IMR-90 (cell line): ENCODE results near the gene CSNK2A2. TPM values are rescaled to one million over a fixed set of nuclear protein-coding genes. Genes with fewer than 3 reads are reported as not detected.

Experiments used
- ATAC-seq: fragments of 200-7000 bp; cut with Tn5 transposase; 2 replicates; pipeline ENCODE4 v1.9.1; 2020; ENCODE audit warnings: low read depth, mild to moderate bottlenecking, moderate library complexity
- BruUV-seq: library from RNA; stranded (reverse); fragments of 400-500 nt; replicated peaks from 2 replicates; lab custom pipeline; 2021; lab: Mats Ljungman, UMichigan
- CTCF ChIA-PET: fragments of 300-600 bp; formaldehyde crosslinking; extraction: SDS; loops from one replicate; lab custom pipeline; 2021; ENCODE audit warnings: antibody characterized with exemption; lab: Yijun Ruan, JAX
- POLR2A ChIA-PET: fragments of 300-600 bp; sonication (Branson Sonifier 250); formaldehyde crosslinking; loops from one replicate; lab custom pipeline; 2022; ENCODE audit warnings: antibody characterized with exemption; ENCODE audit not compliant: unreplicated experiment; lab: Charles Lee
- DNase-seq: peaks from one replicate; pipeline ENCODE4 v3.0.0; 2013
- H2AFZ ChIP-seq: replicated peaks from 2 replicates; pipeline ENCODE3; 2013; ENCODE audit warnings: low read length, mild to moderate bottlenecking; ENCODE audit not compliant: poor library complexity
- H2AK5ac ChIP-seq: 2 replicates; pipeline ENCODE4 v1.6.1; 2013; ENCODE audit warnings: low read depth, low read length, inconsistent platforms
- H2AK9ac ChIP-seq: replicated peaks from 2 replicates; pipeline ENCODE3; 2013; ENCODE audit warnings: mild to moderate bottlenecking, low read depth, low read length, moderate library complexity; ENCODE audit not compliant: poor library complexity
- H2BK120ac ChIP-seq: 2 replicates; pipeline ENCODE4 v1.6.1; 2013; ENCODE audit warnings: low read depth, low read length, inconsistent platforms
- H2BK15ac ChIP-seq: 3 replicates; pipeline ENCODE4 v1.6.1; 2013; ENCODE audit warnings: low read depth, low read length, inconsistent platforms
- H2BK20ac ChIP-seq: 2 replicates; pipeline ENCODE4 v1.6.1; 2013; ENCODE audit warnings: low read depth, mild to moderate bottlenecking, inconsistent platforms, low read length, moderate library complexity
- H2BK5ac ChIP-seq: 2 replicates; pipeline ENCODE4 v1.6.1; 2013; ENCODE audit warnings: mild to moderate bottlenecking, low read depth, low read length, inconsistent platforms; ENCODE audit not compliant: poor library complexity, severe bottlenecking
- H3K14ac ChIP-seq: replicated peaks from 2 replicates; pipeline ENCODE4 v1.6.1; 2013; ENCODE audit warnings: low read depth, low read length, inconsistent platforms
- H3K18ac ChIP-seq: 2 replicates; pipeline ENCODE4 v1.6.1; 2013; ENCODE audit warnings: low read depth, low read length, control low read depth
- H3K23ac ChIP-seq: 2 replicates; pipeline ENCODE4 v1.6.1; 2013; ENCODE audit warnings: low read depth, low read length, inconsistent platforms
- H3K27ac ChIP-seq: 2 replicates; pipeline ENCODE4 v1.5.1; 2013; ENCODE audit warnings: mild to moderate bottlenecking, control low read depth, low read length; ENCODE audit not compliant: insufficient read depth
- H3K27me3 ChIP-seq: 2 replicates; pipeline ENCODE4 v1.6.1; 2013; ENCODE audit warnings: low read length; ENCODE audit not compliant: control insufficient read depth, insufficient read depth
- H3K36me3 ChIP-seq: 2 replicates; pipeline ENCODE4 v1.6.1; 2013; ENCODE audit warnings: low read length, mixed read lengths; ENCODE audit not compliant: control insufficient read depth, insufficient read depth
- H3K4ac ChIP-seq: 2 replicates; pipeline ENCODE4 v1.6.1; 2013; ENCODE audit warnings: low read depth, low read length, inconsistent platforms
- H3K4me1 ChIP-seq: 2 replicates; pipeline ENCODE4 v1.6.1; 2013; ENCODE audit warnings: low read length, mixed read lengths; ENCODE audit not compliant: control insufficient read depth, insufficient read depth
- H3K4me2 ChIP-seq: 2 replicates; pipeline ENCODE4 v1.6.1; 2013; ENCODE audit warnings: low read depth, mild to moderate bottlenecking, control low read depth, low read length, moderate library complexity
- H3K4me3 ChIP-seq: 2 replicates; pipeline ENCODE4 v1.5.1; 2013; ENCODE audit warnings: low read depth, mild to moderate bottlenecking, control low read depth, low read length, moderate library complexity; ENCODE audit not compliant: insufficient read depth
- H3K56ac ChIP-seq: 2 replicates; pipeline ENCODE4 v1.6.1; 2013; ENCODE audit warnings: low read length, inconsistent platforms; ENCODE audit not compliant: insufficient read depth; ENCODE audit errors: extremely low read depth
- H3K79me1 ChIP-seq, 2 experiments: 2 replicates each; pipeline ENCODE4 v1.6.1; 2013; ENCODE audit warnings: low read length in 2 of 2, inconsistent platforms in 1 of 2, low read depth in 1 of 2
- H3K9ac ChIP-seq: 2 replicates; pipeline ENCODE4 v1.6.1; 2013; ENCODE audit warnings: low read depth, low read length, control low read depth
- H3K9me1 ChIP-seq: 2 replicates; pipeline ENCODE4 v1.6.1; 2013; ENCODE audit warnings: low read length, inconsistent platforms; ENCODE audit not compliant: insufficient read depth
- H3K9me3 ChIP-seq: 2 replicates; pipeline ENCODE4 v1.6.1; 2013; ENCODE audit warnings: low read length; ENCODE audit not compliant: control insufficient read depth, insufficient read depth
- H4K20me1 ChIP-seq: 2 replicates; pipeline ENCODE4 v1.6.1; 2013; ENCODE audit warnings: low read length, inconsistent platforms; ENCODE audit not compliant: insufficient read depth
- H4K5ac ChIP-seq: 2 replicates; pipeline ENCODE4 v1.6.1; 2013; ENCODE audit warnings: mild to moderate bottlenecking, low read depth, low read length, control low read depth
- H4K8ac ChIP-seq, 2 experiments: 2 replicates each; pipeline ENCODE4 v1.6.1; 2013; ENCODE audit warnings: low read depth in 2 of 2, low read length in 2 of 2, control low read depth in 1 of 2, inconsistent platforms in 1 of 2
- H4K91ac ChIP-seq: 2 replicates; pipeline ENCODE4 v1.6.1; 2013; ENCODE audit warnings: low read depth, low read length, inconsistent platforms; ENCODE audit not compliant: insufficient read depth
- BHLHE40 ChIP-seq: fragments of 150-350 bp; IDR thresholded peaks from 2 replicates; pipeline ENCODE4 v1.6.1; 2016; ENCODE audit warnings: mild to moderate bottlenecking, low read depth, low read length
- CEBPB ChIP-seq: IDR thresholded peaks from 2 replicates; pipeline ENCODE4 v1.6.1; 2012; ENCODE audit warnings: low read depth, low read length, improper control_type of control experiment
- CHD1 ChIP-seq: IDR thresholded peaks from 2 replicates; pipeline ENCODE4 v1.6.1; 2012; ENCODE audit warnings: low read depth, low read length, improper control_type of control experiment
- MXI1 ChIP-seq: IDR thresholded peaks from 2 replicates; pipeline ENCODE4 v1.6.1; 2012; ENCODE audit warnings: low read depth, mild to moderate bottlenecking, low read length, moderate library complexity, borderline replicate concordance
- NFE2L2 ChIP-seq: fragments of 150-350 bp; IDR thresholded peaks from 2 replicates; pipeline ENCODE4 v1.6.1; 2016; ENCODE audit warnings: low read depth, mild to moderate bottlenecking, low read length
- POLR2A ChIP-seq: IDR thresholded peaks from 2 replicates; pipeline ENCODE4 v1.6.1; 2012; ENCODE audit warnings: mild to moderate bottlenecking, low read depth, low read length
- RCOR1 ChIP-seq: IDR thresholded peaks from 2 replicates; pipeline ENCODE4 v1.6.1; 2012; ENCODE audit warnings: mild to moderate bottlenecking, low read length, improper control_type of control experiment; ENCODE audit not compliant: insufficient replicate concordance
- RFX5 ChIP-seq: IDR thresholded peaks from 2 replicates; pipeline ENCODE4 v1.8.0; 2012; ENCODE audit warnings: low read depth, mild to moderate bottlenecking, low read length, moderate library complexity
- SMC3 ChIP-seq: fragments of 150-350 bp; IDR thresholded peaks from 2 replicates; pipeline ENCODE4 v1.6.1; 2016; ENCODE audit warnings: low read depth, mild to moderate bottlenecking, antibody characterized with exemption, low read length, moderate library complexity
- USF2 ChIP-seq: fragments of 150-350 bp; IDR thresholded peaks from 2 replicates; pipeline ENCODE4 v1.6.1; 2017; ENCODE audit warnings: mild to moderate bottlenecking, antibody characterized with exemption, low read length, low read depth
- WGBS, 2 experiments: methylation state at CpG; one replicate each; pipeline versions ENCODE4 v1.1.5 to v1.1.7; 2013; ENCODE audit warnings: missing lambda C conversion rate in 2 of 2; ENCODE audit not compliant: insufficient read length in 1 of 2; ENCODE audit errors: extremely low coverage in 2 of 2; 5-methylcytosine and 5-hydroxymethylcytosine counted together
- dilution Hi-C: fragments of 300-500 bp; cut with HindIII; formaldehyde crosslinking; loops from one replicate; pipeline ENCODE4 v1.14.3; 2018; ENCODE audit warnings: low sequenced_read_pairs; ENCODE audit not compliant: unreplicated experiment
- in situ Hi-C: fragments of 300-500 bp; cut with MboI; formaldehyde crosslinking; loops from 3 replicates; pipeline ENCODE4 v1.14.3; 2019; ENCODE audit warnings: low sequenced_read_pairs, inconsistent platforms, mixed read lengths
- intact Hi-C: fragments of 100-400 bp; cut with micrococcal nuclease; formaldehyde crosslinking; loops from 2 replicates; pipeline ENCODE4 v1.10.0; 2022
- polyA plus RNA-seq, 3 experiments: library from polyadenylated mRNA; depleted of rRNA; stranded (reverse); fragments of >200 nt; gene quantifications; 2 replicates each; pipeline ENCODE4 v1.2.3, GENCODE V29; 2012; ENCODE audit warnings: low replicate concordance in 1 of 3
- total RNA-seq: library from RNA; depleted of rRNA; stranded (reverse); fragments of >200 nt; gene quantifications from 2 replicates; pipeline ENCODE4 v1.2.3, GENCODE V29; 2012

The CSNK2A2 gene
- total and polyA plus RNA-seq, 2 of the 4 experiments (the other 2 are of a cell fraction) = 15.6 to 27.5 TPM

- in situ Hi-C loops (no loop called here), dilution Hi-C loops (no loop called here), intact Hi-C loops (no loop called here)
- no peaks in the 10 kb centered on the region for H3K4me1 ChIP-seq
- TF ChIP-seq RFX5 (no peak), POLR2A (no peak), BHLHE40 (no peak), NFE2L2 (no peak), CEBPB (no peak), MXI1 (no peak), CHD1 (no peak), RCOR1 (no peak), USF2 (no peak), SMC3 (no peak)
- ATAC-seq (no peak), DNase-seq (no peak)
- no peaks in the 10 kb centered on the region for H3K36me3 ChIP-seq
- no peaks in the 10 kb centered on the region for H3K9me3 ChIP-seq
- H2BK20ac ChIP-seq = no peak overlapping the region
- no peaks in the 10 kb centered on the region for H3K79me1 ChIP-seq
- no peaks in the 10 kb centered on the region for H4K20me1 ChIP-seq
- H3K18ac ChIP-seq = no peak overlapping the region
- no peak overlapping the region for H4K5ac ChIP-seq
- no peak overlapping the region for H2BK15ac ChIP-seq
- no peak overlapping the region for H4K8ac ChIP-seq
- no peak overlapping the region for H3K9ac ChIP-seq
- H3K9me1 ChIP-seq = no peaks in the 10 kb centered on the region
- no TSS peak for BruUV-seq
- no peak overlapping the region for H2BK5ac ChIP-seq
- no peak overlapping the region for H4K91ac ChIP-seq
- H3K56ac ChIP-seq = no peak overlapping the region
- H3K4me2 ChIP-seq = no peak overlapping the region
- no peak overlapping the region for H3K4me3 ChIP-seq
- no peak overlapping the region for H3K27ac ChIP-seq
- ChIA-PET CTCF (interaction anchor here (0.6 kb wide), 1 partner anchor 14 kb away, joined by 6 read pairs; no protein-coding TSS in a partner anchor), POLR2A (interaction anchor here (0.6 kb wide), 1 partner anchor 10 kb away, joined by 3 read pairs; no protein-coding TSS in a partner anchor)
- WGBS, 2 experiments = 60% methylated on average over 1 of the region's 8 CpGs; no CpG with 5 or more reads in 1 of the 2 experiments
- no peak overlapping the region for H2AK9ac ChIP-seq
- no peak overlapping the region for H3K23ac ChIP-seq
- H3K4ac ChIP-seq = no peak overlapping the region
- H2AK5ac ChIP-seq = no peak overlapping the region
- no peak overlapping the region for H2BK120ac ChIP-seq
- H2AFZ ChIP-seq = no peak overlapping the region
- H3K14ac ChIP-seq = no peak overlapping the region
- peaks cover 6% of the 10 kb centered on the region for H3K27me3 ChIP-seq
Measured at GRCh38 chr16:58152246-58152868, 45.5 kb downstream of the CSNK2A2 start.
